ENCODE data around the gene CREB3L1.
A peak's percentile ranks its signal among the peaks of the same experiment; 100 is the strongest.
"Not testable (repeated sequence)": the region's sequence is repeated elsewhere in the genome, so short reads cannot be mapped to it uniquely, and the experiment has no call there.

CREB3L1 gene

GRCh38 chr11:46296059-46296527 lies 18.6 kb downstream of the CREB3L1 start:
- no peak for DNase-seq (ENCODE audit: low read depth in 2 of 2)

GRCh38 chr11:46296528-46297448 lies 19.3 kb downstream of the CREB3L1 start:
- DNase-seq (ENCODE audit: low read depth in 2 of 2) = no peak

- no peak for DNase-seq (ENCODE audit: low read depth in 2 of 2)
Observed at GRCh38 chr11:46298699-46299433, 21.4 kb downstream of the CREB3L1 start.

- DNase-seq (ENCODE audit: low read depth in 2 of 2) = no peak
Observed at GRCh38 chr11:46299451-46299961, 22.0 kb downstream of the CREB3L1 start.

- peak in 1 of 2 donors; percentile 28 for DNase-seq (ENCODE audit: low read depth in 2 of 2)
Observed at GRCh38 chr11:46300270-46300669, 22.8 kb downstream of the CREB3L1 start.

- no peak for DNase-seq (ENCODE audit: low read depth in 2 of 2)
Observed at GRCh38 chr11:46302866-46303265, 25.4 kb downstream of the CREB3L1 start.

GRCh38 chr11:46304036-46304435 lies 26.6 kb downstream of the CREB3L1 start:
- DNase-seq (ENCODE audit: low read depth in 2 of 2) = not testable (repeated sequence)

GRCh38 chr11:46304605-46305179 lies 27.2 kb downstream of the CREB3L1 start:
- DNase-seq (ENCODE audit: low read depth in 2 of 2) = no peak

- DNase-seq (ENCODE audit: low read depth in 2 of 2) = no peak
Observed at GRCh38 chr11:46305295-46305694, 27.8 kb downstream of the CREB3L1 start.

- no peak for DNase-seq (ENCODE audit: low read depth in 2 of 2)
Observed at GRCh38 chr11:46306296-46306853, 28.9 kb downstream of the CREB3L1 start.

GRCh38 chr11:46307369-46307768 lies 29.9 kb downstream of the CREB3L1 start:
- DNase-seq (ENCODE audit: low read depth in 2 of 2) = no peak

GRCh38 chr11:46307785-46308341 lies 30.4 kb downstream of the CREB3L1 start:
- DNase-seq (ENCODE audit: low read depth in 2 of 2) = no peak

- peak; percentile 62 to 63 for DNase-seq (ENCODE audit: low read depth in 2 of 2)
Observed at GRCh38 chr11:46308631-46309419, 31.4 kb downstream of the CREB3L1 start.

GRCh38 chr11:46309814-46310259 lies 32.4 kb downstream of the CREB3L1 start:
- DNase-seq (ENCODE audit: low read depth in 2 of 2) = no peak

GRCh38 chr11:46315033-46315738 lies 37.7 kb downstream of the CREB3L1 start:
- peak; percentile 66 to 77 for DNase-seq (ENCODE audit: low read depth in 2 of 2)

- DNase-seq (ENCODE audit: low read depth in 2 of 2) = no peak
Observed at GRCh38 chr11:46315783-46316563, 38.5 kb downstream of the CREB3L1 start.

- no peak for DNase-seq (ENCODE audit: low read depth in 2 of 2)
Observed at GRCh38 chr11:46319074-46319453, 41.6 kb downstream of the CREB3L1 start.

- no peak for DNase-seq (ENCODE audit: low read depth in 2 of 2)
Observed at GRCh38 chr11:46321757-46322156, 44.3 kb downstream of the CREB3L1 start.

- no peak for DNase-seq (ENCODE audit: low read depth in 2 of 2)
Observed at GRCh38 chr11:46322759-46323158, 45.3 kb downstream of the CREB3L1 start.
